ENCODE results near the gene NFIX.
A peak's percentile ranks its signal among the peaks of the same experiment; 100 is the strongest.

The NFIX gene

DNA sequence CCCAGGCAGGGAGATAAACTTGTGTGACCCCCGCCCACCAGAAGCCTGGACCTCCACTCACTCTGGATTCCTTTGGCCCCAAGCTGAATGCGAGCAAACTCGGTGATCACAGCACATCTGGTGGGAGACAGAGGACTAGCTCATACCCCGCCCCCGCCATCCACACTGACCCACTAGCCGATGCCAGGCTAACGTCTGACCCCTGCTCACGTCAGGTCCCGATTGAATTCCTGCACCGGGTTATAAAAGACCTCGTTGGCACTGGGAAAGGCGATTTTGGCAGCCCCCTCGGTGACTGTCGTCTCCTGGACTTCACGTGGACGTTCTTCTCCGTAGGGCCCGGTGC, 120.6 kb downstream of the NFIX start:
- DNase-seq, result no peak

- peak; percentile 74 to 92 for DNase-seq
These were observed 121.3 kb downstream of the NFIX start, which contains the start of gene TRMT1 for GRCh38 chr19:13116282-13117175. TRMT1 (minus strand) TSS chr19:13116740; CDS start chr19:13116399, 341 bp downstream.

DNA sequence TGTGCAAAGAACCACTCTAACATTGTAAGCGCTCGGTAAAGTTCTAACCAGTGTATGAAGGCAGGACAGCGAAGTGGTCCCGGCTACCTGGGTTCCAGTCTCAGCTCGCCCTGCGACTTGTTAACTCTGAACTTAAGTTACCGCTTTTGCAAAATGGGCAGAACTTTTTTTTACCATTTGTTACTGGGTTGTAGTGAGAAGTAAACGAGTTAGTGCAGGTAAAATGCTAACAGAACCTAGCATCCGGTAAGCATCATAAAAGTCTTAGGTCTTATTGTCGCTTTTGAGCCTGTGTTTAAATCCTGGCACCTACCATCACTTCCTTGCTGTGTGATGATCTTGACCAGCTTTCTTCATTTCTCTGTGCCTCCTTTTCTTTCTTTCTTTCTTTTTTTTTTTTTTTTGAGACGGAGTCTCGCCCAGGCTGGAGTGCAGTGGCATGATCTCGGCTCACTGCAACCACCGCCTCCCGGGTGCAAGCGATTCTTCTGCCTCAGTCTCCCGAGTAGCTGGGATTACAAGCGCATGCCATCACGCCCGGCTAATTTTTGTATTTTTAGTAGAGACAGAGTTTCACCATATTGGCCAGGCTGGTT, 122.0 kb downstream of the NFIX start:
- DNase-seq, result no peak

DNA sequence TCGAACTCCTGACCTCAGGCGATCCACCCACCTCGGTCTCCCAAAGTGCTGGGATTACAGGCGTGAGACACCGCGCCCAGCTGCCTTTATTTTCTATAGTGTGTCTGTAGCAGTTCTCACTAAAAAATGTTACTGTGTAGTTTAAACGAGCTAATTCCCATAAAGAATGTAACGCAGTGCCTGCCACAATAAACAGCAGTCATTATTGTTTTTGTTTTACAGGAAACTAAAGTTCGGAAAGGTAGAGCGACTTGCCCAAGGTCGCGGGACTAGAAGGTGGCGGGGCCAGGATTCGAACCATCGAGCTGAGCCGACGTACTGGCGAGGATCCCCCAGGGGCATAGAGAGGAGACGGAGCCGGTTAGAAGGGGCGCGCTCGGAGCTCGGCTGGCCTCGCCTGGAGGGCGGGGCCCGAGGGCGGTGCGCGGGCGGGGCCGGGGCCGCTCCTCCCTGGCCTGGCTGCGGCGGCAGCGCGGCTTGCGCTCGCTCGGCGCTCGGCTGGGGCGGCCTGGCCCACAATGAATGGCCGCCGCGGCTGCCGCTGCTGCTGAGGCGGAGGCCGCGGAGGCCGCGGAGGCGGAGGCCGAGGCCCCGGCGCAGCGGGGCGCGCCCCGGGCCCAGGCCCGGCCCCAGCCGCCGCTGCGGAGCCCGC, 122.6 kb downstream of the NFIX start, which contains the start of gene NACC1:
Gene NACC1, plus strand, starts transcription at position 493 of the 652 bp plus-strand sequence. CDS start 16,944 bp downstream, outside the sequence.
- peak; percentile 51 to 81 for DNase-seq

DNA sequence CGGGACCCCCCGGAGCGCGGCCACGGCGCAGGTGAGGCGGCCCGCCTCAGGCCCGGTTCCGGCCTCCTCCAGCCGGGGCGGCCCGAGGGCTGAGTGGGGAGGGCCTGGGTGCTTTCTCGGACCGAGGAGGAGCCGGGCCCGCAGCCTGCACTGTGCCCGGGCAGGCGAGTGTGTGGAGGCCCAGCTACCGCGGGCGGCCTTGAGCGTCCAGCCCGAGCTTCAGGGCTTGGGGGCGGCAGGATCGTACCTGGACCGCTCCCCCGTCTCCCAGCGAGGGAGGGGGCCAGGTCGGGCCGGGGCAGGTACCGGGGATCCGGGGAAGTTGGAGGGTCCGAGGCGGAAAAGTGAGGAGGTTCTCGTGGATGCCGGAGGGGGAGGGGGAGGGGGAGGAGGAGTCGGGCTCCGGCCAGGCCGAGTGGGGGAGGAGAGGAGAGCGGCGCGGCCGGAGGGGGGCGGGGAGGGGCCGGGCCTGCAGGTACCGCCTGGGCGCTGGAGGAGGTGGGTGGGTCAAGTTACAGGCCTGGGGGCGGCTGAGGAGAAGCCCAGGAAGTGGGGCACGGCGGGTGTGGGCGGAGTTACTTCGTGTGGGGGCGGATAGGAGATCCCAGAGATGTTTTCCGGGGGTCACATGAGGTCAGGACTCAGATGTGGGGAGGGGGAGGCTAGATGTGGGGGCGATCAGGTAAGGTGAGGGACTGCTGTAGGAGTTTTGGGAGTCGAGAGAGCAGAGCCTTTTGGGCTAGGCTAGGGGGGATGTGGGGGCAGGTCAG, 123.3 kb downstream of the NFIX start:
- DNase-seq, result peak in 1 of 2 experiments; percentile 34

- no peak for DNase-seq
These were observed 124.4 kb downstream of the NFIX start for GRCh38 chr19:13119627-13120026.

DNA sequence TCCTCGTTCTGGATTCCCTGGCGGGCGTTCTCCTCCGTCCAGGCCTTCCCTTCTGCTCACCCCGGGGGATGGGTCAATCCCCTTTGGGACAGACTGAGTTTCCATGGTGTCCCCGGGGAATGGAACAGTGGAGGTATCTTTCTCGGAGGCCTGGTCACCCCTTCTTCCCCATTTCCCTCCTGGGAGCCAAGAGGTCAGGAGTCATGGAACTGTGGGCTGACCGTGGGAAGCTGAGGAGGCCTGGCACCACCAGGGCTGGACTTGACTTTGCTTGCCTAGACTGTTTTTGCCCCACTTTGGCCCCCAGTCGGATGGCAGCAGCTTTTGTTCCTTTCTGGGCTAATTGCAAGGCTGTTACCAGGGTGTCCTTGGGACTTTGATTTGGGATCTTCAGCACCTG, 124.8 kb downstream of the NFIX start:
- no peak for DNase-seq

DNA sequence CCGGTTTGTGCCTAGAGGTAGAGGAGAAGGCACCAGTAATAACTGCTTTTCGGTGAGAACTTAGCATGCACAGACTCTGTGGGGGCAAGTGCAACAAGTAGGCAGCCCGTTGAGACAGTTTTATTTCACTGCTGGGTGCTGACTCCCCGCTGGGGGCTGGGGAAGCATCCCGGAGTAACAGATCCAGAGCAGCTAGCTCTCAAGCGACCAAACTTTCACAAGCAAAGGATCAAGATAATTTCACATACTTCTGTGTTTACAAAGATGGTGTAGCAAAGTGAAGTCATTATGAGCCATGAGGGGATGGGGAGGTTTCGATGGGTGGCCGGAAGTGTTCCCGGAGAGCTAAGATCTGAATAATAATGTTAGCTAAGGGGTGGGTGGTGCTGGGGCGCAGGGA, 125.5 kb downstream of the NFIX start:
- no peak for DNase-seq

DNA sequence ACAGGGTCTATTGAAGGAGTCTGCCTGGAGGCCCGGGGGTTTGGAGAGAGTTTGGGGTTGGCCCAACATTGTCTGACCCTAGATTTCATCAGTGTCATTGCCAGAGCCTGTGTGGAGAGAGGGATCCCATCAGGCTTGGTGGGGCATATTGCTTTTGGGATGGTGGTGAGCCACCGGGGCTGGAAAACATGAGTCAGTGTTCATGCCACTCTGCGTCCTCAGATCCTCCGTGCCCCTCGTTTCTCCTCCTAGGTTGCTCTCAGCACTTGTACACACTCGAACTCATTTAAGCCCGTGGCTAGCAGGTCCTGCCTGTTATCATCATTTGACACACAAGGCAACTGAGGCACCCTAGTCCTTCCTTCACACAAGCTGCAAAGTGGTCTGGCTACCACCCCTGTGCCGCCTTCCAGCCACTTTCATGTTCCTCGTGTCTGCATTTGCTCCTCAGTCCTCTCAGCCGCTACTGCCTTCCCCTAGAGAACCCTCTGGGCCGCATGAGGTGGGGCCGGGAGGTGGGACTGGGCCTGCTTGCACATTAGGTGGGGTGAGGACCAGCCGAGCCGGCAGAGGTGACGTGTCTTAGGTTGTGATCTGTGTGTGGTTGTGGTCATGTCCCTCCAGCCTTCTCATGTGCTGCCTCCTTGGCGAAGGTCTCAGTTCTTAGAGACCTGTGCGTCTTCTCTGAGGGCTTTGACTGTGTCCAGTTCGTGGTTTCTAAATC, 126.4 kb downstream of the NFIX start:
- no peak for DNase-seq

GRCh38 chr19:13122275-13122878, 127.1 kb downstream of the NFIX start:
- no peak for DNase-seq

GRCh38 chr19:13122980-13123957, 128.0 kb downstream of the NFIX start:
- no peak for DNase-seq

DNA sequence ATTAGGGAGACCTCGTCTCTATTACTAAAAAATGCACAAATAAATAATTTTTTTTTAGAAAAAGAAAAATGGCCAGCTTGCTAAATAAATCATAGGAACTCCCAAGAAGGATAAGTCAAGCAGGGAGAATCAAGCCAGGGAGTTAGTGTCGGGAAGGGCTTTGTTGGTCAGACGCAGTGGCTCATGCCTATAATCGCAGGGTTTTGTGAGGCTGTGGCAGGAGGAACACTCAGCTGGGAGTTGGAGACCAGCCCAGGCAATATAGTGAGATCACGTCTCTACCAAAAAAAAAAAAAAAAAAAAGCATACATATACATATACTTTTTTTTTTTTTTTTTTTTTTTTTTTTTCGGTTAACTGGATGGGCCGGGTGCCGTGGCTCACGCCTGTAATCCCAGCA, 131.8 kb downstream of the NFIX start:
- no peak for DNase-seq

- no peak for DNase-seq
These were observed 132.7 kb downstream of the NFIX start for GRCh38 chr19:13127811-13128575.

DNA sequence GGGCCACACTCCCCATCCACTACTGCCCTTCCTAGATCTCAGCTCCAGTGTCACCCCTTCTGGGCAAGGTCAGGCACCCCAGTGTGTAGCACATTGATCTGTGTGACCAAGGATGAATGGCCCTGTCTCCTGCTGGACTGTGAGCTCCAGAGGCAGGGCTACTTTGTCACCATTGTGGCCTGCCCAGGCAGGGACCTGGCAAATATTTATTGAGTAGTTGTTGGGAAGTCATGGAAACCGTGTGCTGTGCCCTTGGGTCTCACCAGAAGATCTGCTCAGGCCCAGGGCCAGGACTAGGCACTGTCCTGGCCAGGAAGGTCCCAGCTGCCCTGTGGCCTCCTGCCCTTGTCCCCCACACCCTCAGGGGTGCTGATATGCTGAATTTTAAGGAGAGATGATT, 133.3 kb downstream of the NFIX start:
- DNase-seq, result no peak

GRCh38 chr19:13129384-13129783, 134.1 kb downstream of the NFIX start:
- no peak for DNase-seq

- no peak for DNase-seq
These were observed 135.7 kb downstream of the NFIX start for GRCh38 chr19:13130886-13131490.

DNA sequence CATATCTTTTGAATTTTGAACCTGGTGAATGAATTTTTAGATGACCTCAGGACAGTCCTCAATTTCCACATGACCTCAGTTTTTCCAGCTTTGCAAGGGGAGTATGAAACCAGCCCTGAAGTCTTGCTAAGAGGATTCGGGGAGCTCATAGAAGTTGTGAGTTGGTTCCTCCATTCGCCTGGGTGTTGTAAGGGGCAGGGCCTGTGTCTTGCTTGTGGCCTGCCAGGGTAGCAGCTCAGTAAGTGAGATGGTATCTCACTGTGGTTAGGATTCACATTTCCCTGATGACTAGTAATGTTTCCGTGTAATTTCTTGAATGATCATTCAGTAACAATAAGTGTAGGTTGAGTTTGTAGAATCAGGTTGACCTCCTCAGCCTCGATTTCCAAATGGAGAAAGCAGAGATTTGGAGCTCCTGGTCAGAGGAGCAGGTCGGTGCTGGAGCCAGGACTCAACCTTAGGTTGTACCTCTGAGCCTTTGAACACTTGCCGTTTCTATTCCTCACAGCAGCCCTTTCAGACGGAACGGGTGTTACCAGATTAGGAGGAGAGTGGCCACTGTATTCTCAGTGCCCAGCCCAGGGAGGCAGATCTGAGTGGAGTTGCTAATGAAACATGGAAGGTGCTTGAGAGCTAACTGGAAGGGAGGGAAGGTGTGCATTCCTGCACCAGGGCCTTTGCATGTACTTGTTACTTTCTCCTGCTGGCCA, 137.4 kb downstream of the NFIX start:
- DNase-seq, result no peak

DNA sequence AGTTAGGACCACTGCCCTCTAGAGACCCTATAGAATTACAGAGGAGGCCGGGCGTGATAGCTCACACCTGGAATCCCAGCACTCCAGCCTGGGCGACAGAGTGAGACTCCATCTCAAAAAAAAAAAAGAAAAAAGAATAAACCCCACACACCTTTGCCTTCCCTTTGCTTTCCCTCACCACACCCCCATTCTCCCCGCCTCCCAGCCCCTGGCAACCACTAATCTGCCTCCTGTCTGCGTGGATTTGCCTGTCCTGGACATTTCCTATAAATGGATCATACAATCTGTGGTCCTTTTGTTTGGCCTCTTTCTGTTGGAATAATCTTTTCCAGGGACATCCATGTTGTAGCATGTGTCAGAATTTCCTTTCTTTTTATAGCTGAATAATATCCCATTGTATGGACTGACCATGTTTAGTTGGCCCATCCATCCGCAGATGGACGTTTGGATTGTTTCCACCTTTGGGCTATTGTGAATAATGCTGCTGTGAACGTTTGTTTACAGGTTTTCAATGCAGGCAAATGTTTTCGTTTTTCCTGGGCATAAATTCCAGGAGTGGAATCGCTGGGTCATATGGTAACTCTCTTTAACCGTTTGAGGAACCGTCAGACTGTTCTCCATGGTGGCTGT, 138.1 kb downstream of the NFIX start:
- DNase-seq, result no peak

Data from SW 1271 (cell line).